HCT116 (cell line): ENCODE results near the gene ACBD6. TPM values are rescaled to one million over a fixed set of nuclear protein-coding genes. Genes with fewer than 3 reads are reported as not detected.

ENCODE experiments used
- ATAC-seq: fragments of 200-7000 bp; cut with Tn5 transposase; 2 replicates; pipeline ENCODE4 v1.9.1; 2020; ENCODE audit warnings: mild to moderate bottlenecking, moderate library complexity
- BruUV-seq: library from RNA; stranded (reverse); fragments of 400-500 nt; replicated peaks from 2 replicates; lab custom pipeline; 2021; lab: Mats Ljungman, UMichigan
- CTCF ChIA-PET: fragments of 300-600 bp; sonication (Branson Sonifier 250); formaldehyde crosslinking; loops from one replicate; lab custom pipeline; 2021; ENCODE audit warnings: antibody characterized with exemption; lab: Charles Lee
- POLR2A ChIA-PET: fragments of 300-600, 350-600 bp; sonication (Branson Sonifier 250); formaldehyde crosslinking; loops from one replicate; lab custom pipeline; 2021; ENCODE audit warnings: antibody characterized with exemption; lab: Charles Lee
- RAD21 ChIA-PET, 2 experiments: fragments of 300-600 bp; sonication (Branson Sonifier 250); formaldehyde crosslinking; loops; one replicate each; lab custom pipeline; 2023; ENCODE audit warnings: low total read pairs in 2 of 2; ENCODE audit not compliant: uncharacterized antibody in 2 of 2, unreplicated experiment in 2 of 2, low non-redundant PET in 1 of 2; lab: Charles Lee
- DNase-seq: peaks from one replicate; pipeline ENCODE4 v3.0.0-alpha.2; 2010; ENCODE audit warnings: low read depth, low spot score
- H2AFZ ChIP-seq: fragments of 200-600 bp; shearing (Covaris generic), sonication (generic); 2 replicates; pipeline ENCODE4 v1.6.1; 2017; ENCODE audit warnings: low read depth, mixed run types, mixed read lengths, antibody characterized with exemption, low read length; ENCODE audit not compliant: poor library complexity, severe bottlenecking
- H3K27ac ChIP-seq: 2 replicates; pipeline ENCODE4 v1.5.1; 2012; ENCODE audit warnings: low read depth, low read length
- H3K27me3 ChIP-seq: fragments of 200-600 bp; sonication (generic); 2 replicates; pipeline ENCODE4 v1.6.1; 2016; ENCODE audit warnings: mixed run types, low read length, mixed read lengths; ENCODE audit not compliant: insufficient read depth
- H3K36me3 ChIP-seq, 2 experiments: fragments of 200-500 bp in 1 of 2; fragments of 200-600 bp in 1 of 2; sonication (Bioruptor generic) in 1 of 2; sonication (generic) in 1 of 2; 2 replicates each; pipeline versions ENCODE4 v1.5.1 to v1.6.1; 2014 to 2016; ENCODE audit warnings: low read length in 2 of 2, inconsistent platforms in 1 of 2, mixed read lengths in 1 of 2, mixed run types in 1 of 2; ENCODE audit not compliant: insufficient read depth in 2 of 2, control insufficient read depth in 1 of 2
- H3K4me1 ChIP-seq, 2 experiments: fragments of 200-600 bp in 1 of 2; sonication (generic) in 1 of 2; 2 replicates each; pipeline versions ENCODE4 v1.5.1 to v1.6.1; 2012 to 2017; ENCODE audit warnings: low read length in 2 of 2, inconsistent platforms in 1 of 2, mild to moderate bottlenecking in 1 of 2, mixed read lengths in 1 of 2, mixed run types in 1 of 2, moderate library complexity in 1 of 2; ENCODE audit not compliant: insufficient read depth in 2 of 2, control insufficient read depth in 1 of 2
- H3K4me2 ChIP-seq: fragments of 200-600 bp; sonication (generic); 2 replicates; pipeline ENCODE4 v1.6.1; 2017; ENCODE audit warnings: mixed run types, low read length, mixed read lengths
- H3K4me3 ChIP-seq, 2 experiments: fragments of 200-600 bp in 1 of 2; sonication (generic) in 1 of 2; replicated peaks in 1 of 2; 2 replicates each; pipeline ENCODE4 v1.5.1; 2011 to 2016; ENCODE audit warnings: low read length in 2 of 2, control low read depth in 1 of 2, low read depth in 1 of 2, mild to moderate bottlenecking in 1 of 2, mixed read lengths in 1 of 2, mixed run types in 1 of 2
- H3K79me2 ChIP-seq: fragments of 200-600 bp; sonication (generic); 2 replicates; pipeline ENCODE4 v1.6.1; 2017; ENCODE audit warnings: mild to moderate bottlenecking, mixed run types, low read length, moderate library complexity, mixed read lengths; ENCODE audit not compliant: insufficient read depth
- H3K9ac ChIP-seq: fragments of 200-600 bp; sonication (generic); 2 replicates; pipeline ENCODE4 v1.6.1; 2016; ENCODE audit warnings: low read length, mixed read lengths
- H3K9me2 ChIP-seq: fragments of 200-600 bp; sonication (generic), shearing (Covaris generic); 2 replicates; pipeline ENCODE4 v1.6.1; 2017; ENCODE audit warnings: mixed run types, mild to moderate bottlenecking, moderate library complexity; ENCODE audit not compliant: insufficient read depth
- H3K9me3 ChIP-seq, 2 experiments: fragments of 200-500 bp in 1 of 2; fragments of 200-600 bp in 1 of 2; sonication (Bioruptor generic) in 1 of 2; sonication (generic) in 1 of 2; 2 replicates each; pipeline ENCODE4 v1.6.1; 2014 to 2017; ENCODE audit warnings: low read length in 2 of 2, mixed read lengths in 2 of 2, inconsistent platforms in 1 of 2, low read depth in 1 of 2, mild to moderate bottlenecking in 1 of 2, mixed run types in 1 of 2, moderate library complexity in 1 of 2; ENCODE audit not compliant: control insufficient read depth in 1 of 2, insufficient read depth in 1 of 2
- H4K20me1 ChIP-seq: fragments of 200-600 bp; sonication (generic), shearing (Covaris generic); 2 replicates; pipeline ENCODE4 v1.6.1; 2017; ENCODE audit warnings: mixed run types, mild to moderate bottlenecking, moderate library complexity; ENCODE audit not compliant: insufficient read depth
- EGR1 ChIP-seq: IDR thresholded peaks from 2 replicates; pipeline ENCODE4 v1.6.1; 2012; ENCODE audit warnings: low read depth
- EZH2 ChIP-seq: fragments of 200-600 bp; sonication (generic); IDR thresholded peaks from 2 replicates; pipeline ENCODE4 v1.6.1; 2017; ENCODE audit warnings: antibody characterized with exemption, mixed run types
- FOSL1 ChIP-seq: IDR thresholded peaks from 2 replicates; pipeline ENCODE4 v1.6.1; 2012; ENCODE audit warnings: low read depth
- JUND ChIP-seq: IDR thresholded peaks from 2 replicates; pipeline ENCODE4 v1.6.1; 2012
- YY1 ChIP-seq: IDR thresholded peaks from 2 replicates; pipeline ENCODE4 v1.6.1; 2011; ENCODE audit warnings: low read length, low read depth, moderate library complexity, mild to moderate bottlenecking; ENCODE audit not compliant: insufficient replicate concordance; ENCODE audit errors: extremely low read depth
- intact Hi-C: fragments of 100-400 bp; cut with micrococcal nuclease; formaldehyde crosslinking; loops from 2 replicates; pipeline ENCODE4 v1.10.0; 2022
- total RNA-seq: library from RNA; stranded (reverse); gene quantifications from one replicate; pipeline ENCODE4 v1.2.1, GENCODE V29; 2021; ENCODE audit not compliant: unreplicated experiment
- TF ChIP-seq, protein P1 (sequence below): IDR thresholded peaks from 2 replicates; pipeline ENCODE4 v1.6.1; 2012; ENCODE audit warnings: low read depth

The ACBD6 gene
- total RNA-seq, 1 experiment from 2014 or later: 43.2 TPM

DNA sequence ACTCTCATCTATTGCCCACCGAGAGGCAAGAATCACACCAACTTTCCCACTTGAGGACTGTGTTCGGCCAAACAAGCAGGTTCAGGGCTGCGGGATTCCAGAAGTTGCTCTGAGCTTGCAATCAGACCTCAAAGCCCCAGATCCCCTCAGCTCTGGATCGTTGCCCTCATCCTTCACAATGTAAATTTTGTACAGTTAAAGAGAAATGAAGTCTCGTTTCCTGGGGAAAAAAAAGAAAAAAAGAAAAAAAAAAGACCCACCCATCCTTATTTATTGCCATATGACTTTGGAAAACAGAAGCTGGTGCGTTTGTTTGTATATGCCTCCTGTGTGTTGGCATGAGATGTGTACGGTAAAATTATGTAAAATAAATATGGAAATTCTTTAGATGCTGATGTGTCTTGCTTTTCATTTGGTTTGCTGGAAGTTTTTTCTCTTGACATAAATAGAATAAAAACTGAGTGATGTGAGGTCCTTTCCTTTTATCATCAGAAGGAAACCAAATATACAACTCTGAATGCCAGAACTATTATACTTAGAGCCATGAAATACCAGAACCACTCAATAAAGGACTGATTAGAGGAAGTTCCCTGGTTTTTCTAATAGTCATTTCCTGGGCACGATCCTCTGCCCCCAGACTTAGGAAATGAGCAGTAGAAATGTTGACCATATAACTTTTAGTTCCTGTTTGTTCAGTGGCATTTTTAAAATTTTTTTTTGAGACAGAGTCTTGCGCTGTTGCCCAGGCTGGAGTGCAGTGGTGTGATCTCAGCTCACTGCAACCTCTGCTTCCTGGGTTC, 223.6 kb downstream of the ACBD6 start:
- Histone ChIP-seq H3K9ac (no peak overlapping the region), H3K9me3 (no peaks in the 10 kb centered on the region)
- CTCF ChIA-PET: no interaction called here
- TF ChIP-seq JUND: no peak
- no peak for TF ChIP-seq YY1
- TF ChIP-seq EGR1: no peak
- no peak for TF ChIP-seq EZH2
- TF ChIP-seq, all 23 proteins: peak for 0
- H4K20me1 ChIP-seq: no peaks in the 10 kb centered on the region
- H3K27me3 ChIP-seq: no peaks in the 10 kb centered on the region
- no peaks in the 10 kb centered on the region for H3K79me2 ChIP-seq
- BruUV-seq: no TSS peak
- H3K4me3 ChIP-seq: no peak overlapping the region
- H3K4me1 ChIP-seq: no peaks in the 10 kb centered on the region
- POLR2A ChIA-PET: no interaction called here
- DNase-seq (no peak), ATAC-seq (no peak)
- no peaks in the 10 kb centered on the region for H3K9me2 ChIP-seq
- H3K27ac ChIP-seq: no peak overlapping the region
- H3K36me3 ChIP-seq: no peaks in the 10 kb centered on the region
- RAD21 ChIA-PET: no interaction called here
- no peak overlapping the region for H3K4me2 ChIP-seq
- intact Hi-C loops: no loop called here
- no peak overlapping the region for H2AFZ ChIP-seq

DNA sequence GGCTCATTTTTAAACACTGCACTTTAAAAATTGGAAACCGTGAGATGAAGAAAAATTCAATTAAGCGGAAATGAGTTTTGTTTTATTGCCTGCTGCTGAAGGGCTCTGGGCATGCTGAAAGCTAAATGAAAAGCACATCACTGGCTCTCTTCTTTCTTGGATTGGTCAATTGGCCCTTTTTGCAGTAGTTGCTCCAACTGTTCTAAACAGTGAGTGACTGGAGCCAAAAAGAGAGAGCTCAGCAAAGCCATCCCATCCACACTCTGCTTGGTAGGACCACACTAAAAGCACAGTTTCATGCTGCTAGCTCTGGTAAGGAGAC, 224.2 kb downstream of the ACBD6 start:
- Histone ChIP-seq H3K27me3 (no peaks in the 10 kb centered on the region), H3K79me2 (no peaks in the 10 kb centered on the region), H3K4me1 (no peaks in the 10 kb centered on the region), H3K9me2 (no peaks in the 10 kb centered on the region), H3K4me2 (no peak overlapping the region), H3K9me3 (no peaks in the 10 kb centered on the region), H3K27ac (no peak overlapping the region), H4K20me1 (no peaks in the 10 kb centered on the region), H3K9ac (no peak overlapping the region), H3K4me3 (no peak overlapping the region), H3K36me3 (no peaks in the 10 kb centered on the region), H2AFZ (no peak overlapping the region)
- ChIA-PET CTCF (no interaction called here), RAD21 (no interaction called here), POLR2A (no interaction called here)
- DNase-seq (no peak), ATAC-seq (no peak)
- no TSS peak for BruUV-seq
- intact Hi-C loops: no loop called here
- TF ChIP-seq FOSL1: no peak
- TF ChIP-seq EGR1: no peak
- TF ChIP-seq, protein P1, sequence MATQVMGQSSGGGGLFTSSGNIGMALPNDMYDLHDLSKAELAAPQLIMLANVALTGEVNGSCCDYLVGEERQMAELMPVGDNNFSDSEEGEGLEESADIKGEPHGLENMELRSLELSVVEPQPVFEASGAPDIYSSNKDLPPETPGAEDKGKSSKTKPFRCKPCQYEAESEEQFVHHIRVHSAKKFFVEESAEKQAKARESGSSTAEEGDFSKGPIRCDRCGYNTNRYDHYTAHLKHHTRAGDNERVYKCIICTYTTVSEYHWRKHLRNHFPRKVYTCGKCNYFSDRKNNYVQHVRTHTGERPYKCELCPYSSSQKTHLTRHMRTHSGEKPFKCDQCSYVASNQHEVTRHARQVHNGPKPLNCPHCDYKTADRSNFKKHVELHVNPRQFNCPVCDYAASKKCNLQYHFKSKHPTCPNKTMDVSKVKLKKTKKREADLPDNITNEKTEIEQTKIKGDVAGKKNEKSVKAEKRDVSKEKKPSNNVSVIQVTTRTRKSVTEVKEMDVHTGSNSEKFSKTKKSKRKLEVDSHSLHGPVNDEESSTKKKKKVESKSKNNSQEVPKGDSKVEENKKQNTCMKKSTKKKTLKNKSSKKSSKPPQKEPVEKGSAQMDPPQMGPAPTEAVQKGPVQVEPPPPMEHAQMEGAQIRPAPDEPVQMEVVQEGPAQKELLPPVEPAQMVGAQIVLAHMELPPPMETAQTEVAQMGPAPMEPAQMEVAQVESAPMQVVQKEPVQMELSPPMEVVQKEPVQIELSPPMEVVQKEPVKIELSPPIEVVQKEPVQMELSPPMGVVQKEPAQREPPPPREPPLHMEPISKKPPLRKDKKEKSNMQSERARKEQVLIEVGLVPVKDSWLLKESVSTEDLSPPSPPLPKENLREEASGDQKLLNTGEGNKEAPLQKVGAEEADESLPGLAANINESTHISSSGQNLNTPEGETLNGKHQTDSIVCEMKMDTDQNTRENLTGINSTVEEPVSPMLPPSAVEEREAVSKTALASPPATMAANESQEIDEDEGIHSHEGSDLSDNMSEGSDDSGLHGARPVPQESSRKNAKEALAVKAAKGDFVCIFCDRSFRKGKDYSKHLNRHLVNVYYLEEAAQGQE: no peak
- TF ChIP-seq EZH2: no peak
